Activated CD8-positive, alpha-beta T cell treated with anti-CD3 and anti-CD28 coated beads for 36 hours (primary cell): Measurements from ENCODE around the gene NOD1. TPM values are rescaled to one million over a fixed set of nuclear protein-coding genes. Genes with fewer than 3 reads are reported as not detected.

ENCODE experiments used
- ATAC-seq: fragments of 200-7000 bp; cut with Tn5 transposase; one replicate; pipeline ENCODE4 v1.10.0; 2021; ENCODE audit warnings: mild to moderate bottlenecking, moderate library complexity
- CTCF ChIA-PET: fragments of 350-600 bp; sonication (Branson Sonifier 250); formaldehyde crosslinking; loops from one replicate; lab custom pipeline; 2021; ENCODE audit warnings: antibody characterized with exemption; lab: Charles Lee
- POLR2A ChIA-PET: fragments of 350-600 bp; sonication (Branson Sonifier 250); formaldehyde crosslinking; loops from one replicate; lab custom pipeline; 2021; ENCODE audit warnings: antibody characterized with exemption; lab: Charles Lee
- DNase-seq: peaks from one replicate; pipeline ENCODE4 v3.0.0-alpha.2; 2020
- H3K27ac Mint-ChIP-seq: one replicate; pipeline ENCODE4 v1.8.0; 2021; ENCODE audit warnings: mild to moderate bottlenecking, mixed read lengths
- H3K27me3 Mint-ChIP-seq: one replicate; pipeline ENCODE4 v1.8.0; 2021; ENCODE audit warnings: mixed read lengths
- H3K36me3 Mint-ChIP-seq: one replicate; pipeline ENCODE4 v1.8.0; 2021; ENCODE audit warnings: low read depth, mixed read lengths
- H3K4me1 Mint-ChIP-seq: one replicate; pipeline ENCODE4 v1.8.0; 2021; ENCODE audit warnings: low read depth, mixed read lengths
- H3K4me3 Mint-ChIP-seq: one replicate; pipeline ENCODE4 v1.8.0; 2021; ENCODE audit warnings: mild to moderate bottlenecking, moderate library complexity, mixed read lengths
- H3K9me3 Mint-ChIP-seq: one replicate; pipeline ENCODE4 v1.8.0; 2021; ENCODE audit warnings: mixed read lengths
- CTCF ChIP-seq: fragments of 200-600 bp; IDR thresholded peaks from one replicate; pipeline ENCODE4 v1.8.0; 2022; ENCODE audit warnings: antibody characterized with exemption, mild to moderate bottlenecking
- intact Hi-C: fragments of 100-400 bp; cut with micrococcal nuclease; formaldehyde crosslinking; loops from one replicate; pipeline ENCODE4 v1.10.0; 2022
- total RNA-seq, 2 experiments: library from RNA; stranded (reverse); gene quantifications; one replicate each; pipeline ENCODE4 v1.2.3, GENCODE V29; 2021

The NOD1 gene
- total RNA-seq, 2 experiments from 2014 or later, result 11.5 to 12.5 TPM

GRCh38 chr7:30468041-30468440 lies 10.5 kb downstream of the NOD1 start:
- peak overlapping the region; percentile 5 for H3K27ac Mint-ChIP-seq
- CTCF ChIA-PET, result interaction anchor here (2.0 kb wide), 1 partner anchor 192 kb away, joined by 8 read pairs; no protein-coding TSS in a partner anchor
- no peaks in the 10 kb centered on the region for H3K27me3 Mint-ChIP-seq
- H3K4me1 Mint-ChIP-seq, result peaks cover 64% of the 10 kb centered on the region
- peaks cover 3% of the 10 kb centered on the region for H3K36me3 Mint-ChIP-seq
- no peak for ATAC-seq
- H3K9me3 Mint-ChIP-seq, result no peaks in the 10 kb centered on the region
- no peak overlapping the region for H3K4me3 Mint-ChIP-seq
- no peak for TF ChIP-seq CTCF
- intact Hi-C loops, result no loop called here
- POLR2A ChIA-PET, result interaction anchor here (1.2 kb wide), 1 partner anchor 9 kb away, joined by 4 read pairs; no protein-coding TSS in a partner anchor
- no peak for DNase-seq

GRCh38 chr7:30467271-30467670 lies 11.3 kb downstream of the NOD1 start:
- TF ChIP-seq CTCF, result no peak
- H3K36me3 Mint-ChIP-seq, result peaks cover 3% of the 10 kb centered on the region
- CTCF ChIA-PET, result interaction anchor here (2.0 kb wide), 1 partner anchor 191 kb away, joined by 8 read pairs; no protein-coding TSS in a partner anchor
- POLR2A ChIA-PET, result interaction anchor here (1.2 kb wide), 1 partner anchor 9 kb away, joined by 4 read pairs; no protein-coding TSS in a partner anchor
- no peak overlapping the region for H3K4me3 Mint-ChIP-seq
- DNase-seq (no peak), ATAC-seq (no peak)
- no peak overlapping the region for H3K27ac Mint-ChIP-seq
- no peaks in the 10 kb centered on the region for H3K27me3 Mint-ChIP-seq
- peaks cover 57% of the 10 kb centered on the region for H3K4me1 Mint-ChIP-seq
- H3K9me3 Mint-ChIP-seq, result no peaks in the 10 kb centered on the region
- intact Hi-C loops, result no loop called here

GRCh38 chr7:30466266-30466665 lies 12.3 kb downstream of the NOD1 start:
- ATAC-seq, result no peak
- POLR2A ChIA-PET, result interaction anchor here (0.9 to 1.6 kb wide), 2 partner anchors 10 to 12 kb away, joined by 4 to 5 read pairs; partner anchors contain the start of gene NOD1

GRCh38 chr7:30465811-30466180 lies 12.8 kb downstream of the NOD1 start:
- intact Hi-C loops, result no loop called here
- Mint-ChIP-seq H3K27ac (no peak overlapping the region), H3K27me3 (no peaks in the 10 kb centered on the region), H3K36me3 (peaks cover 3% of the 10 kb centered on the region), H3K4me1 (peaks cover 42% of the 10 kb centered on the region), H3K9me3 (no peaks in the 10 kb centered on the region), H3K4me3 (no peak overlapping the region)
- POLR2A ChIA-PET, result interaction anchor here (0.9 to 1.6 kb wide), 2 partner anchors 10 to 13 kb away, joined by 4 to 5 read pairs; partner anchors contain the start of gene NOD1
- ATAC-seq (no peak), DNase-seq (no peak)
- CTCF ChIA-PET, result interaction anchor here (0.8 to 1.2 kb wide), 2 partner anchors 12 to 83 kb away, joined by 3 read pairs; no protein-coding TSS in a partner anchor
- no peak for TF ChIP-seq CTCF

More at GRCh38 chr7:30466266-30466665, 12.3 kb downstream of the NOD1 start:
- no peak for TF ChIP-seq CTCF
- no peak overlapping the region for H3K4me3 Mint-ChIP-seq
- no peak overlapping the region for H3K27ac Mint-ChIP-seq
- CTCF ChIA-PET, result interaction anchor here (0.8 kb wide), 1 partner anchor 83 kb away, joined by 3 read pairs; no protein-coding TSS in a partner anchor
- no peaks in the 10 kb centered on the region for H3K9me3 Mint-ChIP-seq
- intact Hi-C loops, result no loop called here
- peaks cover 3% of the 10 kb centered on the region for H3K36me3 Mint-ChIP-seq
- H3K27me3 Mint-ChIP-seq, result no peaks in the 10 kb centered on the region
- H3K4me1 Mint-ChIP-seq, result peaks cover 47% of the 10 kb centered on the region
- DNase-seq, result no peak
